PC-9 (cell line): ENCODE measurements around the gene OXTR. TPM values are rescaled to one million over a fixed set of nuclear protein-coding genes. Genes with fewer than 3 reads are reported as not detected.

ENCODE experiments used
- BruUV-seq: library from RNA; stranded (reverse); fragments of 400-500 nt; replicated peaks from 2 replicates; lab custom pipeline; 2021; lab: Mats Ljungman, UMichigan
- CTCF ChIA-PET: fragments of 300-600 bp; sonication (Branson Sonifier 250); formaldehyde crosslinking; loops from one replicate; lab custom pipeline; 2022; ENCODE audit warnings: antibody characterized with exemption; lab: Charles Lee
- POLR2A ChIA-PET: fragments of 300-600 bp; sonication (Branson Sonifier 250); formaldehyde crosslinking; loops from one replicate; lab custom pipeline; 2022; ENCODE audit warnings: antibody characterized with exemption; ENCODE audit not compliant: unreplicated experiment; lab: Charles Lee
- DNase-seq, 2 experiments: peaks; one replicate each; pipeline versions ENCODE4 v3.0.0 to v3.0.0-alpha.2; 2015 to 2022; ENCODE audit warnings: mixed read lengths in 1 of 2
- H2AFZ ChIP-seq: fragments of 200-600 bp; sonication (generic); 2 replicates; pipeline ENCODE4 v1.8.1; 2017; ENCODE audit warnings: antibody characterized with exemption
- H3F3A ChIP-seq: fragments of 200-600 bp; sonication (generic); 2 replicates; pipeline ENCODE4 v1.8.1; 2017; ENCODE audit warnings: antibody characterized with exemption, mild to moderate bottlenecking, low read depth; ENCODE audit not compliant: insufficient read depth
- H3K27ac ChIP-seq: fragments of 200-600 bp; sonication (generic); 2 replicates; pipeline ENCODE4 v1.6.1; 2016; ENCODE audit warnings: mixed run types
- H3K27me3 ChIP-seq: fragments of 200-600 bp; sonication (generic); 2 replicates; pipeline ENCODE4 v1.6.1; 2016; ENCODE audit warnings: low read depth, mixed run types; ENCODE audit not compliant: insufficient read depth
- H3K36me3 ChIP-seq: fragments of 200-600 bp; sonication (generic); 2 replicates; pipeline ENCODE4 v1.6.1; 2016; ENCODE audit warnings: low read depth, mixed run types
- H3K4me1 ChIP-seq: fragments of 200-600 bp; sonication (generic); replicated peaks from 2 replicates; pipeline ENCODE4 v1.6.1; 2016; ENCODE audit warnings: mixed run types; ENCODE audit not compliant: insufficient read depth
- H3K4me2 ChIP-seq: fragments of 200-600 bp; sonication (generic); 2 replicates; pipeline ENCODE4 v1.6.1; 2017; ENCODE audit warnings: mixed run types
- H3K4me3 ChIP-seq: fragments of 200-600 bp; sonication (generic); 2 replicates; pipeline ENCODE4 v1.6.1; 2016; ENCODE audit warnings: mixed run types
- H3K79me2 ChIP-seq: fragments of 200-600 bp; sonication (generic); 2 replicates; pipeline ENCODE4 v1.6.1; 2017; ENCODE audit warnings: low read depth, mixed run types
- H3K9me2 ChIP-seq: fragments of 200-600 bp; sonication (generic); 2 replicates; pipeline ENCODE4 v1.8.1; 2017; ENCODE audit warnings: mild to moderate bottlenecking; ENCODE audit not compliant: insufficient read depth
- H3K9me3 ChIP-seq: fragments of 200-600 bp; sonication (generic); 2 replicates; pipeline ENCODE4 v1.8.1; 2016; ENCODE audit warnings: low read depth; ENCODE audit not compliant: insufficient read depth
- H4K20me1 ChIP-seq: fragments of 200-600 bp; sonication (generic); 2 replicates; pipeline ENCODE4 v1.8.1; 2017; ENCODE audit not compliant: insufficient read depth
- EZH2 ChIP-seq: fragments of 200-600 bp; sonication (generic); IDR thresholded peaks from 2 replicates; pipeline ENCODE4 v1.8.0; 2017; ENCODE audit warnings: antibody characterized with exemption, low read depth
- intact Hi-C: fragments of 100-400 bp; cut with micrococcal nuclease; formaldehyde crosslinking; loops from one replicate; pipeline ENCODE4 v1.10.0; 2022; ENCODE audit not compliant: unreplicated experiment
- total RNA-seq: library from RNA; stranded (reverse); gene quantifications from 2 replicates; pipeline ENCODE4 v1.2.3, GENCODE V29; 2021
- TF ChIP-seq, protein P1 (sequence below): fragments of 200-600 bp; sonication (generic); conservative IDR thresholded peaks from 2 replicates; pipeline ENCODE4 v1.6.1; 2017; ENCODE audit warnings: mixed run types, antibody characterized with exemption, mild to moderate bottlenecking, moderate library complexity

Gene OXTR
- total RNA-seq, 1 experiment from 2014 or later: 3.4 TPM

DNA sequence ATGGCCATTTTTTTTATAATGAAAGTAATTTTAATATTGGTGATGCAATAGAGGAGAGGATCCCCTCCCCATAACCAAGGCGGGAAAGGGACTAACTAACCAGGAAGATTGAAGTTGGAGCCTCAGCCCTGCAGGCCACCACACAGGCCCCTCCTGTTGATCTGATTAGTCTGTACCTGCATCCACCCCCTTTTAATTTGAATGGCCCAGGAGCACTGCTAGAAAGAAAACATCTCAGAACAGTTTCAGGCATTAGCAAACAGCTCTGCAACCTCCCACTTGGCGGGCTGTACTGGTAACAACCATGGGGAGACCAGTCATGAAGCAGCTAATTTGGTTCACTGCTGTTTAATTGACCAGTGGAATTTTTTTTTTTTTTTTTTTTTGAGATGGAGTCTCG lies 25.5 kb downstream of the OXTR start:
- no peaks in the 10 kb centered on the region for H3K79me2 ChIP-seq
- POLR2A ChIA-PET: no interaction called here
- no peaks in the 10 kb centered on the region for H3K9me2 ChIP-seq
- DNase-seq: no peak
- no peaks in the 10 kb centered on the region for H3K27me3 ChIP-seq
- peak overlapping the region; percentile 47 for H3K4me2 ChIP-seq
- H3K9me3 ChIP-seq: no peaks in the 10 kb centered on the region
- intact Hi-C loops: loop anchor here (5.0 kb wide), 1 partner anchor 302 kb away; no protein-coding TSS in a partner anchor
- TF ChIP-seq EZH2: no peak
- TF ChIP-seq, protein P1, sequence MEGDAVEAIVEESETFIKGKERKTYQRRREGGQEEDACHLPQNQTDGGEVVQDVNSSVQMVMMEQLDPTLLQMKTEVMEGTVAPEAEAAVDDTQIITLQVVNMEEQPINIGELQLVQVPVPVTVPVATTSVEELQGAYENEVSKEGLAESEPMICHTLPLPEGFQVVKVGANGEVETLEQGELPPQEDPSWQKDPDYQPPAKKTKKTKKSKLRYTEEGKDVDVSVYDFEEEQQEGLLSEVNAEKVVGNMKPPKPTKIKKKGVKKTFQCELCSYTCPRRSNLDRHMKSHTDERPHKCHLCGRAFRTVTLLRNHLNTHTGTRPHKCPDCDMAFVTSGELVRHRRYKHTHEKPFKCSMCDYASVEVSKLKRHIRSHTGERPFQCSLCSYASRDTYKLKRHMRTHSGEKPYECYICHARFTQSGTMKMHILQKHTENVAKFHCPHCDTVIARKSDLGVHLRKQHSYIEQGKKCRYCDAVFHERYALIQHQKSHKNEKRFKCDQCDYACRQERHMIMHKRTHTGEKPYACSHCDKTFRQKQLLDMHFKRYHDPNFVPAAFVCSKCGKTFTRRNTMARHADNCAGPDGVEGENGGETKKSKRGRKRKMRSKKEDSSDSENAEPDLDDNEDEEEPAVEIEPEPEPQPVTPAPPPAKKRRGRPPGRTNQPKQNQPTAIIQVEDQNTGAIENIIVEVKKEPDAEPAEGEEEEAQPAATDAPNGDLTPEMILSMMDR: no peak
- H3F3A ChIP-seq: peaks cover 25% of the 10 kb centered on the region; the same call in 1 of the 2 replicates
- H3K4me1 ChIP-seq: peaks cover 52% of the 10 kb centered on the region
- H4K20me1 ChIP-seq: no peaks in the 10 kb centered on the region
- no peaks in the 10 kb centered on the region for H3K36me3 ChIP-seq
- H2AFZ ChIP-seq: no peak overlapping the region
- CTCF ChIA-PET: interaction anchor here (1.1 kb wide), 1 partner anchor 26 kb away, joined by 4 read pairs; no protein-coding TSS in a partner anchor
- peak overlapping the region; percentile 24; the same call in 1 of the 2 replicates for H3K27ac ChIP-seq
- BruUV-seq: no TSS peak
- H3K4me3 ChIP-seq: no peak overlapping the region

DNA sequence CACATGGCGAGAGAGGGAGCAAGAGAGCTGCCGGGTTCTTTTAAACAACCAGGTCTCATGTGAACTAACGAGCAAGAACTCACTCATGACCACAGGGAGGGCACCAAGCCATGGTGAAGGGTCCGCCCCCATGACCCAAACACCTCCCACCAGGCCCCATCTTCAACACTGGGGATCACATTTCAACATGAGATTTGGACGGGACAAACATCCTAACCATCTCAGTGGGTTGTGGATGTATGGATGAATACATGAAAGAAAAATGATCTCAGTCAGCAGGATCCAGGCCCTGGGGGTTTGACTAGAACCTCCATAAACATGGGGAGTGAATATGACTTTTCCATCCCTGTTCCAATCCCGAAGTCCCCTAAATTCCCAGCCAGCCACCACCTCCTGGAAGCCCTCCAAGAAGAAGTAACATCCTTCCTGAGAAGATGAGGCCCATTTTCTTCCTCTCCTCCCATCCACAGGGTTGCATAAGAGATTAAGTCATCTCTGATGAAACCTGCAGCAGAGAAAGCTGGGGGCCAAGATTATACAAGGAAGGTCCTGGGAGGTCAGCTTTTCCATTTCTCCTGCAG lies 26.3 kb downstream of the OXTR start:
- no peaks in the 10 kb centered on the region for H3K79me2 ChIP-seq
- no peaks in the 10 kb centered on the region for H3K27me3 ChIP-seq
- no peak for DNase-seq
- ChIA-PET CTCF (no interaction called here), POLR2A (no interaction called here)
- H2AFZ ChIP-seq: no peak overlapping the region
- no peaks in the 10 kb centered on the region for H3K36me3 ChIP-seq
- peaks cover 52% of the 10 kb centered on the region for H3K4me1 ChIP-seq
- intact Hi-C loops: loop anchor here (5.0 kb wide), 1 partner anchor 301 kb away; no protein-coding TSS in a partner anchor
- no peak for TF ChIP-seq EZH2
- TF ChIP-seq, protein P1: no peak
- BruUV-seq: no TSS peak
- H3K4me2 ChIP-seq: peak overlapping the region; percentile 47
- peak overlapping the region; percentile 24; the same call in 1 of the 2 replicates for H3K27ac ChIP-seq
- H3F3A ChIP-seq: peaks cover 25% of the 10 kb centered on the region; the same call in 1 of the 2 replicates
- H3K9me2 ChIP-seq: no peaks in the 10 kb centered on the region
- no peak overlapping the region for H3K4me3 ChIP-seq
- no peaks in the 10 kb centered on the region for H4K20me1 ChIP-seq
- H3K9me3 ChIP-seq: no peaks in the 10 kb centered on the region

DNA sequence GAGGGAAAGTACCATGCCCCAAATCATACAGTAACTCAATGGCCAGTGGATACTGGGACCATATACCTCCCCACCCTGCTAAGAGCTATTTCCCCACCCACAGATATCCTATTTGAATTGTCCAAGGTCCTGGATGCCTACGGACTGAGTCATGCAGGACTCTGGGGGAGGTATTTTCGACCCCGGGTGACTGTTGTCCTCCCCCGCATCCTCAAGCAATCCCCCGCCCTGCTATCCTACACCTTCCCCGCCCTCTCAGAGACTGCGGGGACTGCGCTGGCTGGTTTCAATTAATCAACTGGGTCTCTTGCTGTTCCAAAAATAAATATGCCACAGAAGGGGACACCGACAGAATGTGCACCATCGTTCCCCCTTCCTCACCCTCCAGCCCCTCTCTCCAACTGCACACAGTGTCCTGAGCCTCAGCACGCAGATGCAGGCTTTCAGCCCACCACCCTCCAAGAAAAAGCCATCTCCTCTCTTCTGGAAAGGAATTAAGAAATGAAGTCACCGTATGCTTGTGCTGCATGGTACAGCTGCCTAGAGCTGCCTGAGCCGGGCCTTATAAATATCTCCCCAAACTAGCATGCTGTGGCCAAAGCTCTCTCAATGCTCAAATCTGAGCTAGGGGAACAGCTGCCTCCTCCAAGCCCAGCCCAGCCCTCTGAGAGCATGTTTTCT lies 27.7 kb downstream of the OXTR start:
- ChIA-PET POLR2A (interaction anchor here (0.5 to 1.1 kb wide), 3 partner anchors 13 to 60 kb away, joined by 3 to 10 read pairs (median 7); no protein-coding TSS in a partner anchor), CTCF (interaction anchor here (1.0 kb wide), 1 partner anchor 78 kb away, joined by 3 read pairs; no protein-coding TSS in a partner anchor)
- Histone ChIP-seq H3K79me2 (no peaks in the 10 kb centered on the region), H3K4me2 (peak overlapping the region; percentile 73), H3F3A (peaks cover 25% of the 10 kb centered on the region; the same call in 1 of the 2 replicates), H3K9me3 (no peaks in the 10 kb centered on the region), H3K27ac (peak overlapping the region; percentile 67), H3K9me2 (no peaks in the 10 kb centered on the region), H2AFZ (no peak overlapping the region), H3K36me3 (no peaks in the 10 kb centered on the region), H3K27me3 (no peaks in the 10 kb centered on the region), H3K4me3 (no peak overlapping the region), H4K20me1 (no peaks in the 10 kb centered on the region), H3K4me1 (peaks cover 60% of the 10 kb centered on the region)
- DNase-seq: peak; percentile 80 to 82
- intact Hi-C loops: loop anchor here (1.0 to 5.0 kb wide), 4 partner anchors 58 to 299 kb away; no protein-coding TSS in a partner anchor
- no TSS peak for BruUV-seq
- TF ChIP-seq, protein P1: no peak
- TF ChIP-seq EZH2: no peak
